Dermis microvascular lymphatic vessel endothelial cell (primary cell): ENCODE results near the gene CADPS2. TPM values are rescaled to one million over a fixed set of nuclear protein-coding genes. Genes with fewer than 3 reads are reported as not detected.
A peak's percentile ranks its signal among the peaks of the same experiment; 100 is the strongest.

Source experiments
- DNase-seq, 2 donors: peaks; one replicate each; pipeline versions ENCODE4 v3.0.0 to v3.0.0-alpha.2; 2010; ENCODE audit warnings: low read depth in 2 of 2
- total RNA-seq: library from RNA; depleted of rRNA; stranded (reverse); fragments of >200 nt; gene quantifications from 2 replicates; pipeline ENCODE4 v1.2.1, GENCODE V29; 2014

The CADPS2 gene
- total RNA-seq, 1 donor from 2014 or later: 49.0 TPM

DNA sequence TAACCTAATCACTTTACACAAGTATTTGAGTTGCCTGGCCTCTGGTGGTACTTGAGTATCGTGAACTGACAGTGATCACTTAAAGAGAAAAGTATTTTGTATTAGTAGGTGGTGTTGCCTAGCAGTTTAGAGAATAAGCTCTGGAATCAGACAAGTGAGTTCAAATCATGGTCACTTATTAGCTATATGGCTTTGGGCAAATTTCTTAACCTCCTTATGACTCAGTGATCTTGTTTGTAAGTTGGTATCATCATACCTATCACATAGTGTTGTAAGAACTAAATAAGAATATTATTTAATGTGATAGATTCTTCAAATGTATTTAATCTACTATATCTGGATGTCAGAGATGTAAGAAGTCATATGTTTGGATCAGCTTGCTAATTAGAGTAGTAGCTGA is 351.2 kb downstream of the CADPS2 start:
- no peak for DNase-seq

DNA sequence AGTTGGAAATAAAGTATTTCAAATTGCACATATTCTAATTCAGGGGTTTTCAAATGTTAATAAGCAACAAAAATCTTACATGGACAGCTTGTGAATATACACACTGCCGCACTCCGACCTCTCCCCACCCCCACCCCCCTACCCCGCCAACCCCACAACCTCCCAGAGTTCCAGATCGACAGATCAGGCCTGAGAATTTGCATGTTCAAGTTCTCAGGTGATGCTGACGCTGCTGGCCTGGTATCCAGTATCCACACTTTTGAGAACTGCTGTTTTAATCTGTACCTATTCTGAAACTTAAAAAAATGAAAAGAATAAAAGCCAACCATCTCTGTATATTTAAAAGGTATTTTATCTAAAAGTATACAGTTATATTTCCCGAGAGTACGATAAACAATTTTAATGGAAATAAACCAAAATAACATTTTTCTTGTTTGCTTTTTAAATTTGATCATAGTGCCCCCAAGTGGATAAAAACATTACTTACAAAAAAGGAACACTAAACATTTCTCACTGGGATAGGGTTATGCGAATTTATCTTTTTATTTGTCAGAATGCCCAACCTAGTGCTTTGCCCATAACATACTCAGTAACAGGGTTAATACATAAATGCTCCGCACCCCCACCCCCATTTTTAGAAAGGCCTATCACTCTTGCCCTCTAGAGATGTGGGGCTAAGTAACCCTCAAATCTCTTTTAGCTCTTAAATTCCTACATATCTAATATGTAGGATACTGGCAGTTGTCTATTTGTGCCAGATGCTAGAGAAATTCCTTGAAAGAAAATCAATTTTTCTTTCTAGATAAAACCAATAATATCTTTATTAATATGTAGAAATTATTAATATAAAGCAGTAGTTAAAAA is 353.6 kb downstream of the CADPS2 start:
- peak; percentile 4 to 17 for DNase-seq

DNA sequence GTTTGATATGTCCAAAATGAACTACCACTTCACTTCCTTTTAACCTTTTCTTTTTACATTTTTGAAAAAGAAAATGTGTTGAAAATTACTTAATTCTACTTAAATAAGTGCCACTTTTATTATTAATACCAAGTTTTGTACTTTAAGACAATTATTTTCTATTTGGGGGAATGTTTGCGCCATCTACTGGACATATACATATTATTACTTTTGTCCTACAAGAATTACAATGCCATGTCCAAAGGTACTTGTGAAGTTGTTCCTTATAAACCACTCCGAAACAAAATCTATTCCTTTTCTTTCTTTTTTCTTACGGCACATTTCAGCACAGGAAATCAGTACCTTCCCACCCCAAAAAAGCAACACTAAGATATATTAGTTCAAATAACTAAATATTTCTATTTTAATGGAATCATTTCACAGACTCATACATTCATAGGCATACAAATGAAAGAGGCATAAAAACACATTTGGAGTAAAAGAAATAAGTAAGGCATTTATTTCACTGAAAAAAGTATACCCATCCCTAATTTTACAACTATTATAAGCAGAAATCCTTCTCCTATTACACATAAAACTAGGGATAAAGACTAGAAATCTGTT is 357.3 kb downstream of the CADPS2 start:
- peak; percentile 40 to 63 for DNase-seq

DNA sequence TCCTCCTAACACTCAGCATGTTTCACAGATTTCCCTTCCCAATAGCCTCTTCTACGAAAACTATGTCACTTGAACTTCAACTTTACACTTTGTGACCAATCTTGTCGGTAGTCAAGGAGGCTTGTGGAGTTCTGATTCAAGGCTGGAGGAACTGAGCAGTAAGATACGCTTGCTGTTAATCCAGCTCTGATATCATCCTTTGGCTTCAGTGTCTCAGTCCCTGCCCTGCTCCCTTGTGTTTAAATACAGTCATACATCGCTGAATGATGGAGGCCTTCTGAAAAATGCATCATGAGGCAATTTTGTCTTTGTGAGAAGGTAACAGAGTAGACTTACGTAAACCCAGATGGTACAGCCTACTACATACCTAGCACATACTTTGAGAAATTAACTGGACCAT is 360.9 kb downstream of the CADPS2 start:
- DNase-seq: no peak

DNA sequence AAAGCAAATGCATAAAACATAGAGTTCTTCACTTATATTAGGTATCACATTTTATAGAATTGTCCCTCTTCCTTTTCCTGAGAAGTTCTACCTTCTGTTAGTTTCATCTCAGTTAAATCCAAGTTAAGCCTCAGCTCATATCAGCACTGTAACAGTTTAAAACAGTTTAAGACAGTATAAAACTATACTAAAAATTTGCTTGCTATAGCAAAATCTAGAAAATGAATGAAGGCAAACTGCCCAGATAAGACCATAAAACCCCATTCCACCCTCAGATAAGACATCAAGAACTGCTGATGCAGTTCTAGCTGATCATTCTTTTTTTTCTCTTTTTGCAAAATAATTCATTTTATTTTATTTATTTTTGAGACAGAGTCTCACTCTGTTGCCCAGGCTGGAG is 364.5 kb downstream of the CADPS2 start:
- DNase-seq: no peak

DNA sequence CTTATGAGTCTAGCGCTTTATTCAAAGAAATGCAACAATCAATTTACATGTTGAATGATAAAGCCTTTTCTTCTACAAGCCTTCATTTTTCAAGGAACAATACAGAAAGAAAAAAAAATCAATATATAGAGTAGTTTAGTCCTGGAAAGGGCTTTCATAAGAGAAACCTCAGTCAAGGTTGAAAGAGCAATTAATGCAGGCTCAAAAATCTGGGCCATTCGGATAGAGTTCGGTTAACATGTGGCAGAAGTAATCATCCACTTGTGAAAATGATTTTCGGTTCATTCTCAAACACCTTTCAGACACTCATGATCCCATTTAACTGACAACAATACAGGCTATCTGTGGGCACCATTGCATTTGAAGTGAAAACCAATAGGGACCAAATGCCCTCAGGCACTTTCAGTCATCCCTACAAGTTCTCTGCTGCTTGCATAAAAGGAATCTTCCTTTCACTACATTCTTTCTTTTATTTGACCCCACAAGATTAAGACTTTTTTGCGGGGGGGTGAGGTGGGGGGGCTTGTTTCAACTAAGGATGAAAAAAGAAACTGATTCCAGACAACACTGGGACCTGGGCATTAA is 365.2 kb downstream of the CADPS2 start:
- DNase-seq: no peak

DNA sequence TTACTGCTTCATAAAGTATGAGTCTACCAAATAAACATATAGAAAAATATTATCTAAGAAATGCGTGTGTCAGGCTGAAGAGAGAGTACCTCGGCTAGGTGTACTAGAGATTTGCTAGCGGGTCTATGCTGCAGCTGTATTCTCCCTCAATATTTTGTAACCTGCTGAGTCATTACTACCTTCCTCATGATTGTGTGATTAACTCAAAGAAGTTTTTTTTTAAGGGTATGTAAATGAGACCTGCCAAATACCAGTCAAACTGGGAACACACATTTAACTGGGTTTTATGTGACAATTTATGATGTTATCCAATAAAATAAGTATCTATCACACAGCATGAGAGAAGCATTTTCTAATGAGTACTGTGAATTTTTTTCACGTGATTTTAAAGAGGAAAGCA is 367.8 kb downstream of the CADPS2 start:
- DNase-seq: no peak

DNA sequence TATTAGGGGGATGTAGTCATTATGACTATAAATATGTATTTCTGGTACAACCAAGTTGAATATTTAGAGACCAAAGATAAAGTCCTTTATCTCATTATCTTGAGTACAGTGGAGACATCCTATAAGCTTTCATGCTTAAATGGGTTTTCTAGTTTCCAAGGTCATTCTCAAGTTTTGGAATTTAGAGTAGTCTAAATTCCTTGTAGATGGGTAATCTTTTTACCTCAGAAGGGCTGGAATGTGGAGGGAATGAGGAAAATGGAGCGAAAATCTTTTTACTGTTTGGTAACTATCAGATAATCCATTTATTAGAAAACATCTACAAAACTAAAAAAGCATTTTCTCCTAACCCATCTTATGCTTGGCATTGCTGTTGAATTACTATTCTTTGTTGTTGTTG is 368.7 kb downstream of the CADPS2 start:
- no peak for DNase-seq

DNA sequence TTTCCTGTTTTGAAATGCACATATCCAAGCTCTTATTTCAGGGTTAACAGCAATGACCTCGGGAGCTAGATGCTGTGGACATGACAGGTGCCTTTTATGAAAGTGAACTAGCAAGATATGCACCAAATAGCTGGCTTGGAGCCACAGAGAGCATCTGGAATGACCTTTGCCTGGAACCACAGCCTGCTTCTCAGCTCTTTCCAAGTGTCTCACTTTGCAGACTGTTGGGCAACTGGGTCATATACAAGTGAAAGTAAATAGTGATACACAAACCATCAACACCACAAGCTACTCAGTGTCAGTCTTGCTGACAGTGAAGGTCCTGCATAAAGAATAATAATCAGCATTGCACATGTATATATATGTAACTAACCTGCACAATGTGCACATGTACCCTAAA is 370.9 kb downstream of the CADPS2 start:
- no peak for DNase-seq

DNA sequence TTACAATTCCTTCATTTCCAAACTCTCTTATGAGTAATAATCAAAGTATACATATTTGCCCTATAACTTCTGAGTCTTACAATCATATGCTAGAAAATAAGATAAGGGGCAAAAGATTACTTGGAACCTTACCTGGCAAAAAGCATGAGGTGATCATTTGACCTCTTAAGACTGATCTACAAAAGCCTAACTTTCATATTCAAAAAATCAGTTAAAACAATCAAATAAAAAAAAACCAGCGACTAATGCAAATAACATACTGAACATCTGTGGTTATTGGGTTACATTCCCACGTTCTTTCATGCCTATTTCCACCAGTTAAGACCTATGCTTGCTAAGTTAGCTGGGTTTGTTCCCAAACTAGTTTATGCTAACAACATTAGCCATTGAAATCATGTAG is 375.0 kb downstream of the CADPS2 start:
- DNase-seq: no peak

DNA sequence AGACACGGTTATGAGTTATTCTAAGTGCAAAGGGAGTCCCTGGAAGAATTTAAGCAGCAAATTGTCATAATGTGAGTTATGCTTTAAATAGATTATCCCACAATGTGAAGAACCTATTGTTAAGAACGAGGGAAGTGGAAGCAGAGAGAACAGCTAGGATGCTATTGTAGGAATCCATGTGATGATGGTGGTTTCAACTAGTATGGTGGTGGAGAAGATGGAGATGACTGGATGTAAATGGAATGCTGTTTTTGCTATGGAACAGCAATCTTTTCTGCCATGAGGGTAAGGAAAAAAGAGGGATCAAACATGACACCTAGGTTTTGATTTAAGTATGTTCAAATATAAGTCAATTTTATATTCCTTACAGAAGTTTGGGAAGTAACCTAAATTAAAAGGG is 378.7 kb downstream of the CADPS2 start:
- DNase-seq: no peak

DNA sequence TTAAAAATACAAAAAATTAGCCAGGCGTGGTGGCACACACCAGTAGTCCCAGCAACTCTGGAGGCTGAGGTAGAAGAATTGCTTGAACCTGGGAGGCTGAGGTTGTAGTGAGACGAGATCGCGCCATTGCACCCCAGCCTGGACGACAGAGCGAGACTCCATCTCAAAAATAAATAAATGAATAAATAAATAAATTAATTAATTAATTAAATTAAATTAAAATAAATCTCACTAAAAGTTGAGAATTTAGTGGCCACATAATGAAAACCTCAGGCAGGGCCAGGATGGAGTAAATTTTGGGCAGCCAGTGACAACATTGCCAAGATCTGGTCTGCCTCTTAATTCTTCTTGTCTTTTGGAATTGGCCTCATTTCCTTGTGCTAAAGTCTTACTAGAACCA is 394.3 kb downstream of the CADPS2 start:
- DNase-seq: no peak

DNA sequence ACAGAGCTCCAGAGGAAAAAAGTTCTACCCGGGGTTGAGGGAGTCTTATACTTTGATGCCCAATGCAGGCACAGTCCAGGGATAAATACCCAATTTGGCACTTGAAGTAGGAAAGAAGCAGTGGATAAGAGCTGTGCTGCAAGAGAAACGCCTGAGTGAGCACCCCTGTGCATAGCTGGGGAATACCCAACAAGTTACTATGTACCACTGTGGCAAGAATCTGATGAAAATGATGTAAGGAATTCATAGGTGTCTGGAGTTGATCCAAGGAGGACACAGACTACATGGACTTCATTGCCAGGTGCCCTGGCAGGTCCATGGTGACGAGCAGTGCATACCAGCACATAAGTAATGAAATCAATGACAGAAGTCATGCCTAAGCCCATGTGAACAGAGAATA is 398.0 kb downstream of the CADPS2 start:
- no peak for DNase-seq

DNA sequence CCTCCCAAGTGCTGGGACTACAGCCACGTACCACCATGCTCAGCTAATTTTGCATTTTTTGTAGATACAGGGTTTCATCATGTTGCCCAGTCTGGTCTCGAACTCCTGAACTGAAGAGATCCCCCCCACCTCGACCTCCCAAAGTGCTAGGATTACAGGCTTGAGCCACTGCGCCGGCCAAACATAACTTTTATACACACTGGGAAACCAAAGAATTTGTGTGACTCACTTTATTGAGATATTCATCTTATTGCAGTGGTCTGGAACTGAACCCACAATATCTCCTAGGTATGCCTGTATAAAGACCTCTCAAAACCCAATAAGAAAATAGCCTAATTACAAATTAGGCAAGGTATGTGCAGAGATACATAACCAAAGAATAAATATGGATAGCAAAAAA is 399.1 kb downstream of the CADPS2 start:
- DNase-seq: no peak

DNA sequence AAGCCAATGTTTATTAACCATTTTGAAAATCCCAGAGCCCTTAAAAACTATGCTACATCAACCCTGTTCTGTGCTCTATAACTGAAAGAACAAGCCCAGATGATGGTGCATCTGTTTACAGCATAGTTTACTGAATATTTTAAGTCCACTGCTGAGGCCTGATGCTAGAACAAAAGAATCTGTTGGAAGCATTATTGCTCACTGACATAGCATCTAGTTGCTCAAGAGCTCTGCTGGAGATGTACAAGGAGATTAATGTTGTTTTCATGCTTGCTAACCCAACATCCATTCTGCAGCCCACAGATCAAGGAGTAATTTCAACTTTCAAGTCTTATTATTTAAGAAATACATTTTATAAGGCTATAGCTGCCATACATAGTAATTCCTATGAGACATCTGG is 400.4 kb downstream of the CADPS2 start:
- DNase-seq: no peak

DNA sequence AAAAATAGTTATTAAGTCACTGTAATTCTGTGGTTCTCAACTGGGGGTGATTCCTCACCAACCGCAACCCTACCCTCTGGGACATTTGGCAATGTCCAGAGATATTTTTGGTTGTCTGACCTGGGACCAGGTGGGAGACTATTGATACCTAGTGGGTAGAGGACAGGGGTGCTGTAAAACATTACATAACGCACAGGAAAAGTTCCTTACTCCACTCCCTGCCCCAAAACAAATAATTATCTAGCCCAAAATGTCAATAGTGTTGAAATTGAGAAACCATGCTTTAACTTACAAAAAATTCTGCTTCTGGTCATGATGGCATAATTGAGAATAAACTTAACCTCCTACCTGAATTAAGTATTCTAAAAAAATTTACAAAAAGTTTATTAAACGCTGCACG is 404.0 kb downstream of the CADPS2 start:
- no peak for DNase-seq

DNA sequence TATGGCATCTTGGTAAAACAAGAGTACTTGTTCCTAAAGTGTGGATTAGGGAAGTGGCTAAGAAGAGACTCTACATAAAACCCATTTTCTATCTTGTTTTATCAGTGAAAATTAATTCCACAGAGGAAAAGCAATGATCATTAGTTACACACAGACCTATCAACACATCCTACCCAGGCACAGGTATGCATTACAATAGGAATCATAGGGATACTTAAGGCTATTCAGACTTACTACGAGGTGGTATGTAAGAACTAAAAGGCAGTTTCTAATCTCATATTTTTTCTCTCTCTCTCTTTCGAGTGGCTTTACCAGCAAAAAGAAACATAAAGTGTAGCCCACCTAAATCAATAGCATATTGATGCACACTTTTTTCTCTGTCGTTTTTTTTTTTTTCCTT is 415.4 kb downstream of the CADPS2 start:
- DNase-seq: no peak

DNA sequence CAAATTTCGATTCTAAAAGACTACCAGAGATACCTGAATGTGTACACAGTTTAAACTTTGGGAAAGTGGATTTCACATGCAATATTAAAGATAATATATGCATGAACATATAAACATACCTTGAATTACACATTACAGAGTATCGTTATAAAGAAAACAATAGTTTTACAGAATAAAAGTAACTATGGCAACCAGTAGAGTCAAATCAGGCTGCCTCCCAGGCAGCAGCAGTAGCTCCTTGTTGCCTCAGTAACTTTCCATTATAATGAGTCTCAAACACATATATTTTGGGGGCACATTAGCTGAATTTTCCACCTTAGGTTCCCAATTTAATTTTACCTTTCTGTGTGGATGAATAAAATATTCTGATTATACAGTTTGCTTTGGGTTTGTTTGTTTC is 417.3 kb downstream of the CADPS2 start:
- peak in 1 of 2 donors; percentile 2 for DNase-seq

DNA sequence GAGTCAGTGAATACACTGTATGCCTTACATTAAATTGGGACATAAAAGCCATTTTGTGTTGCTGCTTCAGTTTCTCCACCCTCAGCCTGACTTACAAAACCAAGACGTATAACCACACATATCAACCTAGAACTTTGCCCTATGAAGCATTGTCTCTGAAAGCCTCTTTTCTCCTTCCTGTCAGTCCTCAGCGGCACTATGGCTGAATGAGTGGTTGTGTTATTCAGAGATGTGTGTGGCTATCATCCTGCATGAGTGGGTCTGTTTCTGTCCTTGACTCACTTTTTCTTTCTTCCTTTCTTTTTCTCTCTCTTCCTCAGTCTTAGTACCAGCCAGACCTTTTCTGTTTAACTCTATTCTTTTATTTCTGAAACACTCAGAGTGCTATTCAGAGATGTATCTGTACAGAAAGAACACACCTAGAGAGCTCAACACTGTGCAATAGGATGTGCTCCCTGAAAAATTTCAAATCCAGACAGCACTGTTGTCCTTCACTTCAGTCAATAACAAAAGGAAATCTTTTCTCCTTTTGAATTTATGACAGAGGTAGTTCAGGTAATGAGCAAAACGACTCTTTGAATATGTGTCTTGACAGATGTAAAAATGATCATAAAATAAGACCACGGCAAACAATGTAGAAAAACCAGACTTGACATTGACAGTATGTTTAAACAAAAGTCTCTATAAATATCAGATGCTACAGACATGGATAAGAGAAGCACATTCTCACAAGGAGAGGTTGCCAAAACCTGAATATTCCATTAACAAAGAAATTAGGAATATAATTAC is 418.4 kb downstream of the CADPS2 start:
- no peak for DNase-seq

DNA sequence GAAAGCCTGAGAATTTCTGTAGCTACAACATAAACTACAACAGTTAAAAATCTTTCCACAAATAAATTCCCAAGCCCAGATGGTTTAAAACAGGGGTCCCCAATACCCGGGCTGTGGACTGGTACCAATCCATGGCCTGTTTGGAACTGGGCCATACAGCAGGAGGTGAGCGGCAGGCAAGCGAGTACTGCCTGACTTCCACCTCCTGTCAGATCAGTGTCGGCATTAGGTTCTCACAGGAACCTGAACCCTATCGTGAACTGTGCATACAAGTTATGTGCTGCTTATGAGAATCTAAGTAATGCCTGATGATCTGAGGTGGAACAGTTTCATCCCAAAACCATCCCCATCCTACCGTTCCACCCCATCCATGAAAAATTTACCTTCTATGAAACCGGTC is 421.0 kb downstream of the CADPS2 start:
- no peak for DNase-seq

DNA sequence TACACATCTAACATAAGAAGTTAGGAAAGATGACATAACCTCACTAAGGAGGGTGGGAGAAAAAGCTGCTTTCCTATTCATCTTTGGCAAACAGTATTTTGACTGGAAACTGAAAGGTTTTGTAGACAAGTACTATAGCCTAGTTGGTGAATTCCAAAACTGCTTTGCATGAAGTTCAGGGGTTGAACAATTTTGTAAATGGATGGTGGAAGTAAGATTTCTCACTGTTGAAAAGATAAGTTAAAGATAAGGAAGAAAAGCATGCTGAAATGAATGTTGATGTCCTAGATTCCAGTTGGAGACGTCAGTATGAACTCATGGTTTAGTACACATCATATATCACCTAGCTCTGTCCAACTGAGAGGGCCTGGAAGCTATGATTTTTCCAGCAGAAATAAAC is 422.6 kb downstream of the CADPS2 start:
- DNase-seq: no peak

DNA sequence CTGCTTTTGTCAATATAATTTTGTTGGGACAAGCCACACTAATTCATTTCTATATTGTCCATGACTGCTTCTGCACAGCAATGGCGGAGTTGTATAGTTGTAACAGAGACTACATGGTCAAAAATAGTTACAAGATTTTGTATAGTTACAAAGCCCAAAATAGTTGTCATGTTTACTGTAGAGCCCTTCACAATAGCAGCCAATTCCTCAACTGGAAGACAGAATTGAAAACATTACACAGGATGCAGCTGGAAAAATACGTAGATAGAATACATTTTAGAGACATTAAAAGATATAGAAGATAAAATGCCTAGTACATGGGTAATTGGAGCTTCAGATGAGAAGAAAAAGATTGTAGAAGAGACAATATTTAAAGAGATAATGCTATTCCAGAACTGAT is 425.3 kb downstream of the CADPS2 start:
- DNase-seq: peak; percentile 44 to 79
